HG02973 (cell line): ENCODE results near the gene OAF.
"Not testable (repeated sequence)": the region's sequence is repeated elsewhere in the genome, so short reads cannot be mapped to it uniquely, and the experiment has no call there.

Experiments
- ATAC-seq: cut with Tn5 transposase; IDR thresholded peaks from one replicate; pipeline ENCODE4 v1.9.1; 2021; ENCODE audit warnings: moderate library complexity; ENCODE audit not compliant: unreplicated experiment

OAF gene

GRCh38 chr11:120261931-120262330 lies 51.1 kb downstream of the OAF start:
- no peak for ATAC-seq

- no peak for ATAC-seq
Measured at GRCh38 chr11:120267319-120267718, 56.5 kb downstream of the OAF start.

GRCh38 chr11:120268686-120269085 lies 57.9 kb downstream of the OAF start:
- no peak for ATAC-seq

- no peak for ATAC-seq
Measured at GRCh38 chr11:120270386-120270785, 59.6 kb downstream of the OAF start.

- ATAC-seq = no peak
Measured at GRCh38 chr11:120271672-120272071, 60.8 kb downstream of the OAF start.

- no peak for ATAC-seq
Measured at GRCh38 chr11:120272303-120272702, 61.5 kb downstream of the OAF start.

- no peak for ATAC-seq
Measured at GRCh38 chr11:120273432-120273831, 62.6 kb downstream of the OAF start.

- ATAC-seq = not testable (repeated sequence)
Measured at GRCh38 chr11:120273956-120274355, 63.1 kb downstream of the OAF start.

GRCh38 chr11:120279502-120279901 lies 68.7 kb downstream of the OAF start:
- no peak for ATAC-seq
